ENCODE measurements around the gene FLNB.

Gene FLNB

DNA sequence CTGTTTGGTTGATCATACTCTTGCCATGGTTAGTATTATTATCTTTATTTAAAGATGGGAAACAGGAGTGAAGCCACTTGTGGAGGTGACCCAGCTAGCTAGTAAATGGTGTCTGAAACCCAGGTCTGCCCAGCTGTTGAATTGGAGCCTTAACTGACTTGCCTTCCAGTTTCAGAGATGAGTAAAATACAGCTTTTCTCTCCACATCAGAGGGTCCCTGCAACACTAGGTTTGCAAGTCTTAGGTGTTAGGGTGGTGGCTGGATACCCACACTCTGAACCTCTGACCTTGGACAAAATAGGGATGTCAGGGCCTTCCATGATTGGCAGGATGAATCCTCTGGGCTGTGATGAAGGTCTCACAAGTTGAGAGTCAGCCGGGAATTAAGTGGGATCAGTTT is 4.1 kb downstream of the FLNB start:
- no peak for DNase-seq

DNA sequence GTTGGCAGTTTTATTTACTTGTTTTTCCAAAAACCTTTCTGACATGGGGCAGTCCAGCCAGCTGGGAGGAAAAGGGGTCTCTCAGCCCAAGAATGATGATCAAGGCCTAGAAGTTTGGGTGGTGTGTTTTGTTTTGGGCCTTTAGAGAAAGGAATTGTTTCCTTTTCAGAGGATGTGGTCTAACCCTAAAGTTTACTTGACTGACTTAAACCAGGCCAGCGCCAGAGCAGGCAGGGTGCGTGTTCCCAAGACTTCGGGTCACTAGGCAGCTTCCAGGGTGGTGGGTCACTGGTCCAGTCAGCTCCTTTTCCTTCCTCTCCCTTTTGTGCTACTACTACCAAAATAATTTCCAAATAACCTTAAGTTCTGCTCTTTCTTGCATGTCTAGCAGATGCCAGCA is 4.9 kb downstream of the FLNB start:
- DNase-seq, result no peak

DNA sequence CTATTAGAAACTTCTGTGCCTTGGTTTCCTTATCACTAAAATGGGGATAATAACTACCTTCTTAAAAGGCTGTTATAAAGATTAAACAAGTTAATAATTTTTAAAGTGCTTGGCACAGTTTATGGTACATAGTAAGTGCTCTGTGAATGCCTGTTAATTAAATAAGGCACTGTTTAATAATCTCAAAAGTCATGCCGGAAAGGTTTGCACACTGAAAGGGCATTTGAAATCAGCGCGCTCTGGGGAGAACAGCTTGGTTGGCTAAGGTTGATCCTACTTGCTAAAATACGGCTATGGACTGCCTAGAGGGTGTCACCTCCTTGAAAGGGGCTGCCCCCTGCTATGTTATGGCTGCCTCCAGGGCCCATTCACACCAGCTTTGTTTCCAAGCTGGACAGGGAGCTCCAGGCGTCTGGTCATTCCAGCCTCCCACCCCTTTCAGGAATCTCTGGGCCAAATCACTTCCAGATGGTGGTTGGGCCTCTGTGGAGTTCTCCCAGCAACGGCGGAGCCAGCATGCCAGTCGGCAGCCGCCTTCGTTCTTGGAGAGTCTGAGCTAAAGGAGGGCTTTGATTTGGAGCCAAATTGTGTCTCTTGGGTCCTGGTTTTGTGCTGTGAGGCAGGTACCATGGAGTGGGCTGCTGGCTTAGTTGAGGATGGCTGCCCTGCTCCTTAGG is 5.9 kb downstream of the FLNB start:
- DNase-seq, result peak; percentile 98

DNA sequence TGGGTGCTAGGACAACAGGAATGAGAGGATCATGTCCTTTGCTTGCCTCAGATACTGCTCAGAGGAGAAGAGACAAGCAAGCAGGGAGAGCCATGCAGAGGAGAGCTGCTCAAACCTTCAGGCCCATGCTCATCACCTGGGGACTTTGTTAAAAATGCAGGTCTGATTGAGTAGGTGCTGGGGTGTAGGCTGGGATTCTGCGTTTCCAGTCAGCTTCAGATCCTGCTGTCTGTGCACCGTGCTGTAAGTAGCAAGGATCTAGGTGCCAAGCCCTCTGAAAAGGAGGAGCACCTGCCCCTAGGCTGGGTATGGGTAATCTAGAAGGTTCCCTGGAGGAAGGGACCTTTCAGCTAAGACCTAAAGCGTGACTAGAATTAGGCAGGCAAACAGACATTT is 7.3 kb downstream of the FLNB start:
- no peak for DNase-seq

DNA sequence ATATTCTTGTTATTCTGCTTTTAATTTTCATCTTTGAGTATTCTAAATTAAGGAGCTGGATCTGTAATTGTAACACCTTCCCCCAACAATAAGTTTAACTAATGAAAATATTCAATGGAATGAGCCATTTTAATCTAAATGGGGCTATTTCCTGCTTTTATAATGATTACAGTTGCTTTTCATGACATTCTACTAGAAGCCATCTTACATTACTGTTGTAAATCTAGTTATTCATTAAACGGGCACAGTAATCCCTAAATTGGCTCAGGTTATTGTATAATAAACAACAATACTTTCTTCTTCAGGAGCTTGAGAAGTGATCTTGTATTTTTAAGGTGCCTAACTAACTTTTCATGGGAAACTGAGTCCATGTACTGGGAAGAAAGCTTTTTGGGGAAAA is 8.5 kb downstream of the FLNB start:
- DNase-seq, result no peak

DNA sequence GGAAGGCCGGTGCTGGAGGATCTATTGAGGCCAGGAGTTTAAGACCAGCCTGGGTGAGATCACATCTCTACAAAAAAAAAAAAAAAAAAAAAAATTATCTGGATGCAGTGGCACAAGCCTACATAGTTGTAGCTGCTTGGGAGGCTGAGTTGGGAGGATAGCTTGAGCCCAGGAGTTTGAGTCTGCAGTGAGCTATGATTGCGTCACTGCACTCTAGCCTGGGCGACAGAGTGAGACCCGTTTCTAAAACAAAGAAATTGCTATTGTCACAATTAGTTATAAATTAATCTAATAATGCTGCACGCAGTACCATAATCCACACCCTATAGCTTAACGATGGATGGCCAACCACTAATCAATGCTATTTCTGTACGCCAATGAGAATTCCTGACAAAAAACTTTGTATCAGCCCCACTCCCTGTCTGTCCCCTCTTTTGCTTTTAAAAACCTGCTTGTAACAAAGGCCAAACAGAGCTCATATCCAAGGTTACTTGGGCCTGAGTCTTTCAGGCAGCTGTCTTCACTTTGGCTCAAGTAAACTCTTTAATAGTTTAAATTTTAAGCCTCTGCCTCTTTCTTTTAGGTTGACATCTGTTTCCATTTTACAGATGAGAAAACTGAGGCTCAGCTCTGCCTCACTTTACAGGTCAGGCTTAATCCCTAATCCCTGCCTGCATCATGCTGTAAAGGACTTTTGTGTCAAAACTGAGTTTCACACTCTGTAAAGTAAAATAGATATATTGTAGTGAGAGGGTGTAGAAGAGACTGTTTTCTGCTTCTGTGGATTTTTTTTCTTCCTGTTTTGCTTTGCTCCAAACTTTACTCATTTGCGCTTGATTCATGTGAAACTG is 10.9 kb downstream of the FLNB start:
- DNase-seq, result no peak

DNA sequence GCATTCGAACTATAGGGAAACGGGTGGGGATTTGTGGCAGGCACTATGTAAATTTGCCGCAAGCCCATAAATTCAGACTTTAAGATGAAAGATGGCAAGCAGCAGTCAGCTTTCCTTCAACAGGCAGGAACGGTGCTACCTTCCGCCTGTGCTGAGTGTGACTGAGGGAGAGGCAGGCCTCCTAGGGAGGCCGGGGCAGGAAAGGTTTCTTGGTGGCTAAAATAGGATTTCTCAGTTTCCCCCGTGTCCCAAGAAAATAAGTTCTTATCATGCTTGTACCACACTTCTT is 12.5 kb downstream of the FLNB start:
- no peak for DNase-seq

DNA sequence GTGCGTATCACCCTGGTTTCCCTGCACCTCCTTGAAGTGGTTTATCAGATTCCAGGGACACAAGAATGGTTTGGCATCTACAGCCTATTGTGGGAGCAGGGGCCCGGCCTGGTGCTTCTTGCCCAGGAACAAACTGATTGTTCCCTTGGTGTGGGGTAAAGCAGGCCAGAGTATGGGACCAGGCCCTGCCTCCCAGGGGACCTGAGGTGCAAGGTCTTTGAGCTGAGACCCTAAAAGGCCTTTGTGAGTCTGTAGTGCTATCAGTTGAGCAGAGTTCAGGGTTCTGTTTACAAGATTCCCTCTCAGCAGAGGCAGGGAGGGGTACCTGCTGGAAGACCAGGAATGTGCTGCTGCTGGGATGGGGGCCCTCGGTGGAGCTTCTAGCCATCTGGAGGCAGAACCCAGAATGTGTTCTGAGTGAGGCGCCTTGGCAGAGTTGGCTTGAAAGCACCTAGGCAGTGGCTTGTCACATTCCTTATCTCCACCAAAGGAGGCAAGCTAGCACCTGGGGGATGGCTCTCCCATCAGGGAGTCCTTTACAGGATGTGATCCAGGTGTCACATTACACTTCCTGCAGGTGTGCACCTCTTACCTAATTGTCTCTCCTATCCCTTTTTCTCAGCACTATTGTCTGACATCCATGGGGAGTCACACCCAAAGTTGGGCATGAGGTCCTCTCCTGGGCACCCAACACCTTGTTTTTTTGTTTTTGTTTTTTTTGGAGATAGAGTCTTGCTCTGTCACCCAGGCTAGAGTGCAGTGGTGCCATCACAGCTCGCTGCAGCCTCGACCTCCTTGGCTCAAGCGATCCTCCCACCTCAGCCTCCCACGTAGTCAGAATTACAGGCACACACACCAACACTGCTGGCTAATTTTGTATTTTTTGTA is 13.1 kb downstream of the FLNB start:
- no peak for DNase-seq

DNA sequence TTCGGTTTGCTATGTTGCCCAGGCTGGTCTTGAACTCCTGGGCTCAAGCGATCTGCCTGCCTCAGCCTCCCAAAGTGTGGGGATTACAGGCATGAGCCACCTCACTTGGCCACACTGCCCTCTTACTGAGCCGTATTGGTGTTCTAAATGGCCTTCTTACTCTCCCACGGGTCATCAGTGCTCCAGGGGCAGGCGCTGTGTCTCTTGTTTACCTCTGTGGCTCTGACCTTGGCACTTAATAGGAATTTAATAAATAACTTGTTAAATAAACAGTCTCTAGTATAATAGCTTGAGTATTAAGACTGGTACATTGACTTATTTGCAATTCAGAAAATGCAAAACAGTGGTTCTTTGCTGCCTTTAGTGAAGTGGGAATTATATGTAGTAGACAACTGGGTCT is 13.7 kb downstream of the FLNB start:
- DNase-seq, result no peak

DNA sequence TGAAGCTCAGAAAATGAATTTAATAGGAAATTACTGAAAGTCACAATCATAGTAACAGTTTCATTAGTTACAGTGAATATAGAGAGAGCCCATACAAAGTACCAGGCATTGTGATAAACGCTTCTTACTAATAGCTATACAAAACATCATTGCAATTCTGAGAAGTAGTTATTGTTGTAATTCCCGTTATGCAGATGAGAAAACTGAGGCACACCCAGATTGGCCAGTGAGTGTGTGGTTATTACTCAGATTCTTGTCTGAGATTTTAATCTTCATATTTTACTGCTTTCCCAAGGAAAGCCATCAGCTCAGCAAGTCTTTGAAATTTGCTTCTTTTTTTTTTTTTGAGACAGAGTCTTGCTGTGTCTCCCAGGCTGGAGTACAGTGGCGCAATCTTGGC is 14.3 kb downstream of the FLNB start:
- DNase-seq, result no peak

DNA sequence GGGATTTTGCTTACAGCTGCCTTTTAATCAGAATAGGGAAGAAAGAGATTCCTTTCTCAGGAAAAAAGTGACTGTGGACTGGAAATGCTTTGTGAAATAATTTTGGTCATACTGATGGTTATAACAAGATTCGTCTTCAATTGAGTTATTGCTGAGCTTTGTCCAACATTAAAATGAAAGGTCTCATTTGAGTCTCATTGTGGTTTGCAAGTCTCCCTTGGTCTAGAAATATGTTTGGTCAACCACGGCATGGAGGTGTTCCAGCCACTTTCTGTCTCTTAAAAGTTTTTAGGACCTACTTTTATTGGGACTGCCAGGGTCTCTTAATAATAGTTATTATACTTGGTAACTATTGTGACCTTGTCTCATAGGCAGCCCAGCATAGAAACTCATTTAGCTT is 15.3 kb downstream of the FLNB start:
- DNase-seq, result no peak

DNA sequence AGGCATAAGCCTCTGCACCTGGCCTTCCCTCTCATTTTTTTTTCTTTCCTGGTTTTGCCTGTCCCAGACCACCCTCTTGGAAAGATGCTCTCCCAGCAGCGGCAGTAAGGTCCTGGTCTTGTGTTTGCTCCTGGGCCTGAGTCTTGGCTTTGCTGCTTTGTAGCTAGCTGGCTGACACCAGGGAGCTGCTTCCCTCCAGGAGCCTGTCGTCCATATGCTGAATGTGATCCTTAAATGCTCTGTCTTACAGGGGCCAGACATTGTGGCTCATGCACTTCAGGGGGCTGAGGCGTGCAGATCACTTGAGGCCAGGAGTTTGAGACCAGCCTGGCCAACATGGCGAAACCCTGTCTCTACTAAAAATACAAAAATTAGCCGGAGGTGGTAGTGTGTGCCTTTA is 17.2 kb downstream of the FLNB start:
- no peak for DNase-seq

DNA sequence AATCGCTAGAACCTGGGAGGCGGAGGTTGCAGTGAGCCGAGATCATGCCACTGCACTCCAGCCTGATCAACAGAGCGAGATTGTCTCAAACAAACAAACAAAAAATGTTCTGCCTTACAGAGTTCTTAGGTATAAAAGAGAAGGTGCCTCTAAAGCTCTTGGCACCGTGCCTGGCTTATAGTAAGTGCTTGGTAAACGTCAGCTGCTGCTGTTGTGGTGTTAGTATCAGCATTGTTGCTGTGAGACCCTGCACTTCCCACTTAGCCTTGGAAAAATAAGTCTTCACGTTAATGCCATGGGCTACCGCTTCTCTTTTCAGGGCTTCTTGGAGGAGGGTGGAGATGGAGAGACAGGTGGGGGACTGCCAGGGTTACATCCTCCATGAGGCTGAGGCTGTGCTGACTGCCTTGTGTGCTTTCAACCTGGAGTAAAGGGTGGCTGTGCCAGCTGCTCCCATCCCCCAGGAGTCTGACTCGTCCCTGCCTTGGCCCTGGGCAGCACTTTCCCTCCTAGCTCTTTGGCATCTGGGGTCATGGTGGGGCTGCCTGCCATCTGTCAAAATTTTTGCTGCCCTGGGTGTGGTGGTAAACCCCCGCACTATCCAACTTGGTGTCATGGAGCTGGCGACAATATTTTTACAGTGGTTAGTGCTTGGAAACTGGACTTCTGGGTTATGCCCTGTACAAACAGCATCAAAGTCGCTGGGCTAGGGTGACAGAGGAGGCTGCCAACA is 17.8 kb downstream of the FLNB start:
- peak; percentile 37 for DNase-seq

DNA sequence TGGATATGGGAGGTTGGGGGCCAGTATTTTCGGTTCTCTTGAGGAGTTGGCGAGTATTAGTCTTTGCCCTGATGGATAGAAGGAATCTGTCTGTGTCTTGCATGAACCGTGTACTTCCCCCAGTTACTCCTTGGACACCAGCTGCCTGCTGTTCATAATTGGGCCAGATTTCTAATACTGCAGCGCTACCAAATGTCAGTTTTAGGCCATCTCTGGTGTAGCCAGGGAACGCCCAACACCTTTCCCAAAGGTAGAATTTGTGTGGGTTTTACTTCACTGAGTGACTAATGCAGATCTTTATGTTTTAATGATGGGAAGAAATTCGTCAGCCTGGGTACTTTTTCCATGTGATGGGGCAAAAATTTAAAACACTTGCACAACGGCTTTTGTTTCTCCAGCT is 18.4 kb downstream of the FLNB start:
- DNase-seq, result no peak

DNA sequence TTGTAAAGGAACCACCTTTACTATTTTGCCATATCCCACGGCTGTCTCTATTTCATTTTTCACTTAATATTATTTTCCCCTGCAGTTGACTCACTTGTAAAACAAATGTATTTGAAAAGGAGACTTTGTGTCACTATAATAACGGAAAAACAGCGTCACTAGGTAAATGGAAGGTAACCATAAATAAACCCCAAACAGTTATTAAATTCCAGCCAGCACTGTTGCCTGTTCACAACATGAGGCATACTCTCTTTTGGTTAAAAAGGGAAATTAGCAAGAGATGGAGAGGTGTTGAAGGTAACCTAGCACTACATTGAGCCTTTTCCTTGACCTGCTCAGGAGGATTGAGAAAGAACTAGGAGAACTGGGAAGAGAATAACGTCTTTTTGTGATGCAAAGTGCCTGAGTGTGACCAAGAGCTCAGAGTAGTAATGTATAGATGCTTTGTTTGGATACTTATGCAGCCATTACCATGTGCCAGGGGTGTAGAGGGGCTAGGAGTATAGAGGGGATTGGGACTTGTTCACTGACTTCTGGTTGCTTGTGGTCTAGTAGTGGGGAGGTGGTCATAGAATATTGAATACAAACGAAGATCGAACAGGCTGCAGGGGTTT is 19.6 kb downstream of the FLNB start:
- DNase-seq, result no peak

DNA sequence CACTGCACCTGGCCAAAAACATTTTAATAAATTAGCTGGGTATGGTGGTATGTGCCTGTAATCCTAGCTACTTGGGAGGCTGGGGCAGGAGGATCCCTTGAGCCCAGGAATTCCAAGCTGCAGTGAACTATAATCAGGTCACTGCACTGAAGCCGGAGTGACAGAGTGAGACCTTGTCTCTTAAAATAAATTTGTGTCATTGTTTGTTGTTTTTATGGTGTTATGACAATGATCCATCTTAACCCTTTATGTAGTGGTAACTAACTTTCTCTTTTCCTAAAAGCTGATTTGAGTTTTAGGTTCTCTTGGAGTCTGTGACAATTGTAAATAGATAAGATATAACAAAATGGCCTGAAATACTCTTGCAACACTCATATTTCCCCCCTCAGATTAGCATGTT is 20.7 kb downstream of the FLNB start:
- DNase-seq, result no peak

DNA sequence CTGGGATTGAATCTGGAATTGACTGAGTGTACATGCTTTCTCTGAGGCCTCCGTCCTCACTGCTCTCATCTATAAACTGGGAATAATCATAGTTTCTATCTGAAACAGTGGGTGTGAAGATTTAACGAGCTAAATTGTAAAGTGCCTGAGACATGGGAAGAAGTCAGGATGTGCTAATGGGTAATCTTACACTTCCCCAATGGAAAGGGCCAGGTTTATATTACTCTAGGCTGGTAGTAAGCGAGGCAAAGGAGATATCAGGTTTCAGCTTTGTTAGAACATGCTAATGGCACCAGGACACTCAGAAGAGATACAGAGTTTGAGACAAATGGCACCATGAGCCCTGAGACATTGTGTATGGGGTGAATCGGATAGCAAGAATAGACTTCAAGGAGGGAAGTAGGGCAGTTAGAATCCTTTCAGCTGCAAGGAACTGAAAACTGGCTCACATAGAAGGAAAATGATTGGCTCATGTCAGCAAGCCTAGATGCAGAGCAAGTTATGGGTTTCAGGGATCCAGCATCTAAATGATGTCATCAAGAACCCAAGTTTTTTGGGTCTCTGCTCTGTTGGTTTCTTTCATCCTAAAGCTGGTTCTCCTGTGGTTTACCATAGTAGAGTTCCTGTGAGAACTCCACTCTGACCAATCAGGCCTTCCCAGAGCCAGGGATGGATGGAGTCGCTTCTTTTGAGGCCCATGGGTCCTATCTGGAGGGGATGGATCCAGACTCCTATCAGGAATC is 21.8 kb downstream of the FLNB start:
- DNase-seq, result no peak

DNA sequence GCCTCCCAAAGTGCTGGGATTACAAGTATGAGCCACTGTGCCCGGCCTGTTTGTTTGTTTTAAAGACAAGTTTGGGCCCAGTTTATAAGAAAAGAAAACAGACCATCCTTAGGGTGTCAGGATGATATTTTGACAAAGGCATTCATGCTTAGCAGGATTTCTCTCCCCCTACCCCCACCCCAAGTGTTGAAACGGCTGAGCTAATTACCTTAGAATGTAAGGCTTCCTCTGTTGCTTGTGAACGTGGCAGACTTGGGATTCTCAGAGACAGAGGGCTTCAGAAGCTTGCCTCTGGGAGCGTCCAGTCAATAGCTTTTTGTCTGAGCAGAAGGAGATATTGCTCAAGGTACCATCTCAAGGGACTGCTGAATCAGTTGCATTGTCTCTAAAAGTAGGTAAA is 24.0 kb downstream of the FLNB start:
- DNase-seq, result peak; percentile 76

DNA sequence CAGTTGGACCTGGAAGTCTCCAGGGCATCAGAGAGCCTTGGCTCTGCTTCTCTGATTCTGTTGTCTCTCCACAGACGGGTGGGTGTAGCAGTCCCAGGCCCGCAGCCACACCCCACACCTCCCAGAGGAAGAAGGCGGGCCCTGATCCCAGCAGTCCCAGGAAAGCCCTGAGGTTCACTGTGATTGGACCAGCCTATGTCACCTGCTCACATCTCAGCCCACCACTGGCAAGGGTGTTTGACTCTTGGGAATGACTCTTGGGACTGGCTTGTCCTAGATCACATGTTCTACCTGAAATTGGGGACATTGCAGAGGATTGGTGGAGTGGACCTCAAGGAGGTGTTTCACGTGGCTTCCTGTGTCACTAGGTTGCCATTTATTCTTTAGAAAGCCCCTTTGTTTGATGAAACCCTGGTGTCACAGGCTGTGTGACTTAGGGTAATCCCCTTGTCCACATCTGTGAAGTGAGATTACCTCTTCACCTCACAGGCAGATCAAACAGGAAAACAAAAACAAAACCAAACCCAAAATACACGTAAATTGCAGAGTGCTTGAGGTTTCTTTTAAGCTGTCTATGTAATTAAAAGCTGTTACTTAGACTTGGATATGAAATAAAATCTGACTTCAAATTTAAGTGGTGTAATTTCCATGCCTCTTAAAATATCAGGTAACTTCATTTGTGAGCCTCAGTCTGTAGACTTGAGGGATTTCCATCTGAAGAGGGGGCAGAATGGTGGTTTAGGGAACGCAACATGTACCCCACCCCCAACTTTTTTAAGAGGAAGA is 26.7 kb downstream of the FLNB start:
- DNase-seq, result no peak

DNA sequence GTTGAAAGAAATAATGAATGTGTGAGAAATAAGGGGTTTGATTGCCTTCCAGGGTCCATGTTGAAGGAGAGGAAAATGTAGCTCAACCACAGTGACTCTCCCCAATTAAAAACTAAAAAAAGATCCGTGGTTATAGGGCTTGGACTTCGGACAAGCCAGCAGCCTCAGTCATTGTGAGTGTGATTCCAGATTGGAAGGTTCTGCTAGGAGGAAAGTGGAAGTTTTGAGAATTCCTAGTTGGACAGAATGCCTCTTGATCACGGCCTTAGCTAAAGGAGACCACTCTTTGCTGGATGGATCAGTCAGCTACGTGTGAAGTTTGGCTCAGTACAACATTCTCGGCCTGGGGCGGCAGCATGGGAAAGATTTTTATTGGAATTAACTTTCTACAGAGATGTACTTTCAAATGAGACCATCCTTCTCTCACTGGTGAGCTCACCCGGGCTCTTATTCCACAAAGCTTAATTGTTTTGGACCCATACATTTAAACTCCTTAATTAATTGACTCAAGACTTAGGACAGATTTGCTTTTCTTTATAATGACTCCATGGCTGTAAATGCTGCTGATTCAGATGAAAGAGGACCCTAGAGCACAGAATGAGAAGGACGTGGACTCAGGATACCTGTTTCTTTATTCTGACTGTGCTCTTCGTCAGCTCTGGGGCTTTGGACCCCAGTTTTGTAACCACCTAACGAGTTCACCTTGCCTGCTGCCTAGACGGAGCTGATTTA is 27.5 kb downstream of the FLNB start:
- peak; percentile 15 for DNase-seq
